HepG2 (cell line): ENCODE results near the gene CR2. TPM values are rescaled to one million over a fixed set of nuclear protein-coding genes. Genes with fewer than 3 reads are reported as not detected.

ENCODE experiments used
- ARID3A ChIP-seq: IDR thresholded peaks from 2 replicates; pipeline ENCODE4 v1.6.1; 2012; ENCODE audit warnings: low read depth, low read length, improper control_type of control experiment
- ARNTL ChIP-seq: sonication (generic); formaldehyde crosslinking; IDR thresholded peaks from 2 replicates; pipeline ENCODE4 v1.4.0; 2020; ENCODE audit warnings: mild to moderate bottlenecking, missing genetic modification reagents
- BRD4 ChIP-seq: sonication (generic); formaldehyde crosslinking; IDR thresholded peaks from 2 replicates; pipeline ENCODE4 v1.4.0; 2020; ENCODE audit warnings: missing genetic modification reagents
- FOXA3 ChIP-seq: IDR thresholded peaks from 2 replicates; pipeline ENCODE4 v1.6.1; 2016; ENCODE audit warnings: missing genetic modification reagents, missing compliant biosample characterization
- GATAD2A ChIP-seq: IDR thresholded peaks from 2 replicates; pipeline ENCODE4 v1.6.1; 2016
- GMEB1 ChIP-seq: sonication (generic); formaldehyde crosslinking; IDR thresholded peaks from 2 replicates; pipeline ENCODE4 v1.5.1; 2020; ENCODE audit warnings: missing genetic modification reagents, mild to moderate bottlenecking, borderline replicate concordance
- HNF1B ChIP-seq: sonication (generic); formaldehyde crosslinking; IDR thresholded peaks from 2 replicates; pipeline ENCODE4 v1.5.1; 2020; ENCODE audit warnings: mild to moderate bottlenecking, moderate library complexity, missing genetic modification reagents
- KDM5A ChIP-seq: fragments of 200-600 bp; sonication (generic); IDR thresholded peaks from 2 replicates; pipeline ENCODE4 v1.7.0; 2018; ENCODE audit warnings: antibody characterized with exemption, mild to moderate bottlenecking, low read length, borderline replicate concordance
- MED13 ChIP-seq: sonication (generic); formaldehyde crosslinking; IDR thresholded peaks from 2 replicates; pipeline ENCODE4 v1.5.0; 2020; ENCODE audit warnings: missing genetic modification reagents
- MXD1 ChIP-seq: sonication (generic); formaldehyde crosslinking; IDR thresholded peaks from 2 replicates; pipeline ENCODE4 v1.4.0; 2020; ENCODE audit warnings: mild to moderate bottlenecking, missing genetic modification reagents
- PBX3 ChIP-seq: sonication (generic); formaldehyde crosslinking; IDR thresholded peaks from 2 replicates; pipeline ENCODE4 v1.8.1; 2023; ENCODE audit warnings: missing genetic modification reagents, inconsistent platforms, borderline replicate concordance
- RAD21 ChIP-seq: fragments of 450-650 bp; formaldehyde crosslinking; IDR thresholded peaks from 2 replicates; pipeline ENCODE4 v1.5.0; 2020; ENCODE audit warnings: mild to moderate bottlenecking
- RARA ChIP-seq: IDR thresholded peaks from 2 replicates; pipeline ENCODE4 v1.6.1; 2016; ENCODE audit warnings: missing genetic modification reagents, missing compliant biosample characterization
- SATB2 ChIP-seq: sonication (generic); formaldehyde crosslinking; IDR thresholded peaks from 2 replicates; pipeline ENCODE4 v1.5.0; 2020; ENCODE audit warnings: missing genetic modification reagents
- SP4 ChIP-seq: sonication (generic); formaldehyde crosslinking; IDR thresholded peaks from 2 replicates; pipeline ENCODE4 v1.8.1; 2023; ENCODE audit warnings: mild to moderate bottlenecking, missing genetic modification reagents
- TFAP4 ChIP-seq: sonication (generic); IDR thresholded peaks from 2 replicates; pipeline ENCODE4 v1.6.1; 2016; ENCODE audit warnings: low read depth, borderline replicate concordance
- TMF1 ChIP-seq: sonication (generic); formaldehyde crosslinking; IDR thresholded peaks from 2 replicates; pipeline ENCODE4 v1.8.1; 2022; ENCODE audit warnings: low read depth, missing genetic modification reagents
- TSC22D2 ChIP-seq: sonication (generic); formaldehyde crosslinking; IDR thresholded peaks from 2 replicates; pipeline ENCODE4 v1.5.1; 2020; ENCODE audit warnings: missing genetic modification reagents, mild to moderate bottlenecking, borderline replicate concordance
- ZEB1 ChIP-seq: IDR thresholded peaks from 2 replicates; pipeline ENCODE4 v1.6.1; 2012; ENCODE audit warnings: mild to moderate bottlenecking, low read depth, inconsistent platforms; ENCODE audit not compliant: insufficient replicate concordance
- ZFY ChIP-seq: sonication (generic); formaldehyde crosslinking; IDR thresholded peaks from 2 replicates; pipeline ENCODE4 v1.4.0; 2020; ENCODE audit warnings: missing genetic modification reagents
- ZKSCAN8 ChIP-seq: IDR thresholded peaks from 2 replicates; pipeline ENCODE4 v1.6.1; 2016; ENCODE audit warnings: borderline replicate concordance, missing genetic modification reagents, missing compliant biosample characterization
- ZNF138 ChIP-seq: sonication (generic); formaldehyde crosslinking; IDR thresholded peaks from 2 replicates; pipeline ENCODE4 v1.5.0; 2020; ENCODE audit warnings: mild to moderate bottlenecking, low read depth, missing genetic modification reagents
- ZNF224 ChIP-seq: sonication (generic); formaldehyde crosslinking; IDR thresholded peaks from 2 replicates; pipeline ENCODE4 v1.5.0; 2020; ENCODE audit warnings: mild to moderate bottlenecking, missing genetic modification reagents
- ZSCAN9 ChIP-seq: IDR thresholded peaks from 2 replicates; pipeline ENCODE4 v1.6.1; 2016; ENCODE audit warnings: borderline replicate concordance
- polyA plus RNA-seq, 8 experiments: library from polyadenylated mRNA; depleted of rRNA in 3 of 8; stranded (reverse) in 7 of 8; unstranded in 1 of 8; fragments of >200 nt; fragmentation: Illumina TruSeq in 4 of 8; extraction: Trizol in 4 of 8; gene quantifications; 2 replicates each; pipeline versions ENCODE4 v1.2.1 to v1.2.3, GENCODE V29; 2011 to 2016; ENCODE audit warnings: low read depth in 4 of 8, missing spikeins in 1 of 8, mixed read lengths in 1 of 8; ENCODE audit not compliant: insufficient read depth in 1 of 8
- total RNA-seq, 5 experiments: library from RNA; depleted of rRNA; stranded (reverse); fragments of >200 nt; fragmentation: Illumina TruSeq; extraction: Trizol; gene quantifications; 2 replicates each; pipeline ENCODE4 v1.2.3, GENCODE V29; 2016; ENCODE audit warnings: low read depth in 1 of 5

The CR2 gene
- total and polyA plus RNA-seq, 2 of the 13 experiments (the other 11 are each of a cell fraction or from before 2014, with no cell fraction given), result not detected

GRCh38 chr1:207404849-207405525, 49.1 kb upstream of the CR2 start (continued):
- TF ChIP-seq GMEB1 (no peak), PBX3 (CRISPR knock-in tag) (no peak), TSC22D2 (CRISPR knock-in tag) (no peak), SP4 (CRISPR knock-in tag) (no peak), ZFY (no peak), BRD4 (CRISPR knock-in tag) (no peak), KDM5A (no peak), RAD21 (peak; percentile 69), FOXA3 (peak; percentile 24; the same call in 1 of the 2 replicates), ZKSCAN8 (CRISPR knock-in tag) (peak; percentile 23; the same call in 1 of the 2 replicates), ZNF138 (no peak), ZNF224 (no peak), MXD1 (CRISPR knock-in tag) (no peak), TFAP4 (peak; percentile 42; the same call in 1 of the 2 replicates), ZEB1 (no peak), ARID3A (no peak), SATB2 (CRISPR knock-in tag) (no peak), TMF1 (CRISPR knock-in tag) (no peak), ARNTL (CRISPR knock-in tag) (no peak), GATAD2A (0 out of 2 replicates have a peak, but pooled peaks have one; percentile 19), MED13 (no peak), RARA (CRISPR knock-in tag) (no peak), HNF1B (no peak), ZSCAN9 (CRISPR knock-in tag) (0 out of 2 replicates have a peak, but pooled peaks have one; percentile 26)
